ENCODE data around the gene ZHX3.

ZHX3 gene

GRCh38 chr20:41350408-41350962 lies 33.0 kb upstream of the ZHX3 start:
- H3K27me3 ChIP-seq (replicated peaks; ENCODE audit: control insufficient read depth, insufficient read depth, low read length) = no peaks in the 10 kb centered on the region
- no peaks in the 10 kb centered on the region for H3K9me3 ChIP-seq (ENCODE audit: control insufficient read depth, low read length)
- H3K9ac ChIP-seq (ENCODE audit: low read length) = no peak overlapping the region
- peaks cover 91% of the 10 kb centered on the region for H3K36me3 ChIP-seq (ENCODE audit: control insufficient read depth, insufficient read depth, low read length, severe bottlenecking)
- DNase-seq (ENCODE audit: low read depth) = no peak
- H3K4me1 ChIP-seq (ENCODE audit: control insufficient read depth, insufficient read depth, low read length) = no peaks in the 10 kb centered on the region
- H3K4me3 ChIP-seq (ENCODE audit: low read length) = no peak overlapping the region

GRCh38 chr20:41349943-41350342 lies 32.4 kb upstream of the ZHX3 start:
- H3K27me3 ChIP-seq (replicated peaks; ENCODE audit: control insufficient read depth, insufficient read depth, low read length) = no peaks in the 10 kb centered on the region
- no peak overlapping the region for H3K9ac ChIP-seq (ENCODE audit: low read length)
- H3K9me3 ChIP-seq (ENCODE audit: control insufficient read depth, low read length) = no peaks in the 10 kb centered on the region
- DNase-seq (ENCODE audit: low read depth) = no peak
- peaks cover 91% of the 10 kb centered on the region for H3K36me3 ChIP-seq (ENCODE audit: control insufficient read depth, insufficient read depth, low read length, severe bottlenecking)
- H3K4me1 ChIP-seq (ENCODE audit: control insufficient read depth, insufficient read depth, low read length) = no peaks in the 10 kb centered on the region
- no peak overlapping the region for H3K4me3 ChIP-seq (ENCODE audit: low read length)

GRCh38 chr20:41349266-41349665 lies 31.7 kb upstream of the ZHX3 start:
- peaks cover 86% of the 10 kb centered on the region for H3K36me3 ChIP-seq (ENCODE audit: control insufficient read depth, insufficient read depth, low read length, severe bottlenecking)
- H3K9me3 ChIP-seq (ENCODE audit: control insufficient read depth, low read length) = no peaks in the 10 kb centered on the region
- no peak for DNase-seq (ENCODE audit: low read depth)
- H3K9ac ChIP-seq (ENCODE audit: low read length) = no peak overlapping the region
- H3K27me3 ChIP-seq (replicated peaks; ENCODE audit: control insufficient read depth, insufficient read depth, low read length) = no peaks in the 10 kb centered on the region
- H3K4me1 ChIP-seq (ENCODE audit: control insufficient read depth, insufficient read depth, low read length) = no peaks in the 10 kb centered on the region
- no peak overlapping the region for H3K4me3 ChIP-seq (ENCODE audit: low read length)

- no peak overlapping the region for H3K9ac ChIP-seq (ENCODE audit: low read length)
- no peak for DNase-seq (ENCODE audit: low read depth)
- H3K9me3 ChIP-seq (ENCODE audit: control insufficient read depth, low read length) = no peaks in the 10 kb centered on the region
- H3K4me3 ChIP-seq (ENCODE audit: low read length) = no peak overlapping the region
- no peaks in the 10 kb centered on the region for H3K27me3 ChIP-seq (replicated peaks; ENCODE audit: control insufficient read depth, insufficient read depth, low read length)
- no peaks in the 10 kb centered on the region for H3K4me1 ChIP-seq (ENCODE audit: control insufficient read depth, insufficient read depth, low read length)
- H3K36me3 ChIP-seq (ENCODE audit: control insufficient read depth, insufficient read depth, low read length, severe bottlenecking) = peaks cover 80% of the 10 kb centered on the region
These were observed 31.1 kb upstream of the ZHX3 start for GRCh38 chr20:41348430-41349172.

DNA sequence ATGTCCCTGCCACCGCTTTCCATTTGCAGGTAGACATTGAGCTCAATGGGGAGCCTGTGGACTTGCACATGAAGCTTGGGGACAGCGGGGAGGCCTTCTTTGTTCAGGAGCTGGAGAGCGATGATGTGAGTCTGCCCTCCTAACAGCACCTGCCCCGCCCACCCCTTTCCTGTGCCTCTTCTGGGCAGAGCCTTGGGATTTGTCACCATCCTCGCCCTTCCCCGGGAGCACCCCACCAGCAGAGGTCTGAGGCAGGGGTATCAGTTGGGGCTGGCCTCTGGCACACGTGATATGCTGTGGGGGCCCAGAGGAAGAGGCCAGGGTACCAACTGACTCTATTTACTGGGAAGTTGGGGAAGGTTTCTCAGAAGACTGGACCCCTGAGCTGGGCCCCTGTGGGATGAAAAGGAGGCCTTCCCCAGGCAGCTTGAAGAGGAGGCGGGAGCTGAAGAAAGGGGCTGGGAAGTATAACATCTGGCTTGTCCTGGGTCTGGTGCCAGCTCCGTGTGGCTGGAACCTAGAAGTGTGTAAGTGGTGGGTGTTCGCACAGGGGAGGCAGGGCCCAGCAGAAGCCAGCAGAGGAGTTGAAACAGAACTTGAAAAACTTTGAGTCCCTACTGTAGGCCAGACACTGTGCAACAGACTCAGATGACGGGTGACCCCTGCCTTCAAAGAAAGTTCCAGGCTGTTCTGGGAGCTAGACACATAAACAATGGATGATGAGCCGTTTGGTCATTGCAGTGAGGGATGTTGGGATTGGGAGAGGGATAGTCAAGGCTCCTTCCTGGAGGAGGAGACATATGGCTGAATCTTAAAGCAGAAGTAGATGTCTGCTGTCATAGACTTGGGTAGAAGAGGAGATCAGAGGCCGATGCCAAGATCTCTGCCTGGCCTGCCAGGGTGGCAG lies 30.2 kb upstream of the ZHX3 start:
- Histone ChIP-seq H3K9me3 (ENCODE audit: control insufficient read depth, low read length) (no peaks in the 10 kb centered on the region), H3K36me3 (ENCODE audit: control insufficient read depth, insufficient read depth, low read length, severe bottlenecking) (peaks cover 71% of the 10 kb centered on the region), H3K4me1 (ENCODE audit: control insufficient read depth, insufficient read depth, low read length) (peaks cover 3% of the 10 kb centered on the region), H3K4me3 (ENCODE audit: low read length) (no peak overlapping the region), H3K9ac (ENCODE audit: low read length) (no peak overlapping the region), H3K27me3 (replicated peaks; ENCODE audit: control insufficient read depth, insufficient read depth, low read length) (no peaks in the 10 kb centered on the region)
- DNase-seq (ENCODE audit: low read depth) = no peak

DNA sequence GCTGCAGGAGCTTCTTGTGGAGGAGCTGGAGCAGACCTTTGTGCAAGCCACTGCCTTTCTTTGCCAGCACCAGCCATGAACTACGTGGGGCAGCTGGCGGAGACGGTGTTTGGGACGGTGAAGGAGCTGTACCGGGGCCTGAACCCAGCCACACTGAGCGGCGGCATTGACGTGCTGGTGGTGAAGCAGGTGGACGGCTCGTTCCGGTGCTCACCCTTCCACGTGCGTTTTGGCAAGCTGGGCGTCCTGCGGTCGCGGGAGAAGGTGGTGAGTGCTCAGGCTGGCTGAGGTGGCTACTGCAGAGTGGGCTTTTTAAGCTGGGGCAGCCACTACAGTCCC lies 28.2 kb upstream of the ZHX3 start:
- no peak for DNase-seq (ENCODE audit: low read depth)
- no peak overlapping the region for H3K4me3 ChIP-seq (ENCODE audit: low read length)

DNA sequence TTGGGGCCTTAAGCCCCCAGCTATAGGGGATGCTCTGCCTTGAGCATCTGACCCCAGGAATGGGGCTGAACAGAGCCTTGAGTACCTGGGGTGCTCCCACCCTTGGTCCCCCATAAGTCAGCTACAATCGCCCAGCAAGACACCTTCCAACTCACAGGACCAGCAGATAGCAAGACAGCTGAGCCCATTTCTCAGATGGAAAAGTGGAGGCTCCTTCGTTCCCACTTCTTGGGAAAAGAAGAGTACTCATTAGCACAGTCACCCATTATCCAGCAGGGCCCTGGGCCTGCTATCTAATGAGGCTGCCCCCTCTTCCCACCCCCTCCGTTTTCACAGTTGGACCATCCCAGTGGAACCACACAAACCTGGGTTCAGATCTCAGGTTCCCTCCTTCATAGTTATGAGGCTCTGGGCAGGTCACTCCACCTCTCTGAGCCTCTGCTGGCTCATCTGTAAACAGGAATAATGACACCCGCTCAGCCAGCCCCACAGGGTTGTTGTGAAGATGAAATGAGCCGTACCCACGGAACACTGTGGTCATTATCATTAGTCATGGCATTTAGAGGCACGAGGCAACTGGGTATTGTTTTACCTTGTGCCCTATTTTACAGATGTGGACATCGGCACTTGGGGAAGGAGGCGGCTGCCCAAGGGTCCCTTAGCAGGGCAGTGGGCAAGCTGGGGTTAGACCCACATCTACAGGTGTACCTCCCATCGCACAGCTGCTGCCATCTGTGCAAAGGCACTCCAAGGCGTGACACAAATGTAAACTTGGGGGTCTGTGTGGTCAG lies 27.6 kb upstream of the ZHX3 start:
- Histone ChIP-seq H3K4me1 (ENCODE audit: control insufficient read depth, insufficient read depth, low read length) (peaks cover 20% of the 10 kb centered on the region), H3K27me3 (replicated peaks; ENCODE audit: control insufficient read depth, insufficient read depth, low read length) (no peaks in the 10 kb centered on the region), H3K36me3 (ENCODE audit: control insufficient read depth, insufficient read depth, low read length, severe bottlenecking) (peaks cover 49% of the 10 kb centered on the region), H3K9ac (ENCODE audit: low read length) (no peak overlapping the region), H3K9me3 (ENCODE audit: control insufficient read depth, low read length) (no peaks in the 10 kb centered on the region), H3K4me3 (ENCODE audit: low read length) (no peak overlapping the region)
- no peak for DNase-seq (ENCODE audit: low read depth)

More for the DNA sequence above, 28.2 kb upstream of the ZHX3 start:
- Histone ChIP-seq H3K9me3 (ENCODE audit: control insufficient read depth, low read length) (no peaks in the 10 kb centered on the region), H3K9ac (ENCODE audit: low read length) (no peak overlapping the region), H3K4me1 (ENCODE audit: control insufficient read depth, insufficient read depth, low read length) (peaks cover 17% of the 10 kb centered on the region), H3K36me3 (ENCODE audit: control insufficient read depth, insufficient read depth, low read length, severe bottlenecking) (peaks cover 55% of the 10 kb centered on the region), H3K27me3 (replicated peaks; ENCODE audit: control insufficient read depth, insufficient read depth, low read length) (no peaks in the 10 kb centered on the region)

DNA sequence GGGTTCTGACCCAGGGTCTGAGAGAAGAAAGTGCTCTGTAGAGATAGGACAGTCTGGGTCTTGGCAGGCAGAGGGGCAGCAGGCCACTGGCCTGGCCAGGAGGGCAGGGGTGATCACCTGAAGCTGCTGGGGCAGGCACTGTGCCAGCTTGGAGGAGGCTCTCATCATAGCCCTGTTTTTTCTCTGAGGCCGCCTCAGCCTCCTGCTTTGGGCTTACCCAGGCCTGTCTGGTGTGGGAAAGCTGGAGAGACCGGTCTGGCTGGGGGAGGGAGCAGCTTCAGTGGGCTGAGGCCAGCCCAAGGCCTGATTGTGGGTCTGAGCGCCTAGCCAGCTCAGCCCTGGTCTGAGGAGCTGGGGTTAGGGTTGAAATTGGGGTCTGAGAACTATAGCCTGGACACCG lies 26.9 kb upstream of the ZHX3 start:
- no peak for DNase-seq (ENCODE audit: low read depth)
- peaks cover 25% of the 10 kb centered on the region for H3K4me1 ChIP-seq (ENCODE audit: control insufficient read depth, insufficient read depth, low read length)
- no peaks in the 10 kb centered on the region for H3K9me3 ChIP-seq (ENCODE audit: control insufficient read depth, low read length)
- H3K27me3 ChIP-seq (replicated peaks; ENCODE audit: control insufficient read depth, insufficient read depth, low read length) = no peaks in the 10 kb centered on the region
- no peak overlapping the region for H3K9ac ChIP-seq (ENCODE audit: low read length)
- no peak overlapping the region for H3K4me3 ChIP-seq (ENCODE audit: low read length)
- peaks cover 42% of the 10 kb centered on the region for H3K36me3 ChIP-seq (ENCODE audit: control insufficient read depth, insufficient read depth, low read length, severe bottlenecking)

DNA sequence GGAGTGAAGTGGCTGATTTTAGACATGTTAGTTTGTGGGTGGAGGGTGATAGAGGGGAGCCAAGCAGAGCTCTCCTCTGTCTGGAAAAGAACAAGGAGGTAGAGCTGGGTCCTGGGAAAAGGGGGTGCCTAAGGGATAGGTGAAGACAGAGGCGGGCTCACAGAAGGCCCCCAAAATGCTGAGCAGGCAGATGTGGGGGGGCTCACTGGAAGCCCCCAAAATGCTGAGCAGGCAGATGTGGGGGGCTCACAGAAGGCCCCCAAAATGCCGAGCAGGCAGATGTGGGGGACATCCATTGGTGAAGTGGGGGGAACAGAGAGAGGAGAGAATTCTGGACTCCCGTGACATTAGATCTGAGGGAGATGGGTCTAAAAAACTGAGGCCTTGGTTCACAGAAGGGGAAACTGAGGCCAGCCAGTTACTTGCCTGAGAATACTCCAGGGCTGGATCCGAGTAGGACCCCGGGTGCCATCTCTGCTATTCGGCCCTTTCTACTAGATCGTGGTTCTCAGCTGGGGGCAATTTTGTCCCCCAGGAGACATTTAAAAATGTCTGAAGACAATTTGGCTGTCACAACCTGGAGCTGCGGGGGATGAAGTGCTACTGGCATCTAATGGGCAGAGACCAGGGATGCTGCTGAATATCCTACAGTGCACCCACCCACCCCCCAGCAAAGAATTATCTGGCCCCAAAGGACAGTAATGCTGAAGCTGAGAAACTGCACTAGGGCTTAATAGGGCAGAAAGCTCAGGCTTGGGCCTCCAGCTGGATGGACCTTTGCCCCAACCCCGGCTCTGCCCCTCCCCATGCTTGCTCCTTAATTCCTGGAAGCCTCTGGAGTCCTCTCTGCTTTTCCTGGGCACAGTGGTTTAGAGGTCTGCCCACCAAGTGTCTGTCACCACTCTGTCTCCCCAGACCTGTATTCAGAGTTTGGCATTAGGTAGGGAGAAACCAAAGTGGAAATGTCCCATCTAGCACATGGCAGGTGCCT lies 25.2 kb upstream of the ZHX3 start:
- no peak overlapping the region for H3K9ac ChIP-seq (ENCODE audit: low read length)

DNA sequence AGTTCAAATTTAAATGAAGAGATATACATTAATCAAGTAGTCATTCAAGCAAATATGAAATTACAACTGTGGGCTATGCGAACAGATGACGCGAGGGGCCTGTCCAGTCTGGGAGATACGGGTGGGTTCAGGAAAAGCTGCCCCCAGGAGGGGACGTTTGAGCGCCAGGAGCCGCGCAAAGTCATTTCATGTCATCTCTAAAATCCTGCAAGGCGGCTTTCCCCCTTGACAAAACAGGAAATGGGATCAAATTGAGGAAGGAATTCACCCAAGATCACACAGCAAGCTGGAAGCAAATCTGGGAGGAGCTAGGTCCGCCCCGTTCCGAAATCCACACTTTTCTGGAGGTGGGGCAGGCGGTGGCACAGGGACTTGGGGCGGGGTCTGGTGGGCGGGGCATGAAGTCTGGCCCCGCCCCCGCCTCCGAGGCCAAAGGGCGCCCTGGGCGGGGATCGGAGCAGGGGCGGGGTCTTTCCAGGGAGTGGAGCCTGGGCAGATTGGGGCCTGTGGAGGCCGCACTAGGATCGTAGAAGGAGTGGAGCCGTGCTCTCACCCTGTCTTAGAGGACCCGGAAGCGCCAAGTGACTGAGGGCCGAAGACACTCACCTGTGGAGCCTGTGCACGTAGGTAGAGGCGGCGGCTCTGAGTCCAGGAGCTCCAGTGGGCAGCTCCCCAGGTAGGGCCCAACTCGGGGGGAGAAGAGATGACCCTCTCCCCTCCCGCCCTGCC lies 23.0 kb upstream of the ZHX3 start, which contains the start of gene LPIN3:
Gene LPIN3 (plus strand): TSS at position 495 of the 729 bp plus-strand sequence. CDS start 4,983 bp downstream, outside the sequence.
- DNase-seq (ENCODE audit: low read depth) = peak; percentile 78
- peaks cover 30% of the 10 kb centered on the region for H3K4me1 ChIP-seq (ENCODE audit: control insufficient read depth, insufficient read depth, low read length)

More for the DNA sequence above, 25.2 kb upstream of the ZHX3 start:
- H3K9me3 ChIP-seq (ENCODE audit: control insufficient read depth, low read length) = no peaks in the 10 kb centered on the region
- peaks cover 25% of the 10 kb centered on the region for H3K36me3 ChIP-seq (ENCODE audit: control insufficient read depth, insufficient read depth, low read length, severe bottlenecking)
- no peaks in the 10 kb centered on the region for H3K27me3 ChIP-seq (replicated peaks; ENCODE audit: control insufficient read depth, insufficient read depth, low read length)
- H3K4me3 ChIP-seq (ENCODE audit: low read length) = peak overlapping the region; percentile 19
- DNase-seq (ENCODE audit: low read depth) = no peak
- peaks cover 30% of the 10 kb centered on the region for H3K4me1 ChIP-seq (ENCODE audit: control insufficient read depth, insufficient read depth, low read length)

More for the DNA sequence above, 23.0 kb upstream of the ZHX3 start, which contains the start of gene LPIN3:
- H3K36me3 ChIP-seq (ENCODE audit: control insufficient read depth, insufficient read depth, low read length, severe bottlenecking) = peaks cover 6% of the 10 kb centered on the region
- no peaks in the 10 kb centered on the region for H3K9me3 ChIP-seq (ENCODE audit: control insufficient read depth, low read length)
- H3K4me3 ChIP-seq (ENCODE audit: low read length) = peak within 1 kb of the TSS; percentile 77
- H3K9ac ChIP-seq (ENCODE audit: low read length) = peak within 1 kb of the TSS; percentile 85
- H3K27me3 ChIP-seq (replicated peaks; ENCODE audit: control insufficient read depth, insufficient read depth, low read length) = no peaks in the 10 kb centered on the region

All from adipocyte (in vitro differentiated cells).